ENCODE measurements around the gene UPF1.
A peak's percentile ranks its signal among the peaks of the same experiment; 100 is the strongest.

Gene UPF1

DNA sequence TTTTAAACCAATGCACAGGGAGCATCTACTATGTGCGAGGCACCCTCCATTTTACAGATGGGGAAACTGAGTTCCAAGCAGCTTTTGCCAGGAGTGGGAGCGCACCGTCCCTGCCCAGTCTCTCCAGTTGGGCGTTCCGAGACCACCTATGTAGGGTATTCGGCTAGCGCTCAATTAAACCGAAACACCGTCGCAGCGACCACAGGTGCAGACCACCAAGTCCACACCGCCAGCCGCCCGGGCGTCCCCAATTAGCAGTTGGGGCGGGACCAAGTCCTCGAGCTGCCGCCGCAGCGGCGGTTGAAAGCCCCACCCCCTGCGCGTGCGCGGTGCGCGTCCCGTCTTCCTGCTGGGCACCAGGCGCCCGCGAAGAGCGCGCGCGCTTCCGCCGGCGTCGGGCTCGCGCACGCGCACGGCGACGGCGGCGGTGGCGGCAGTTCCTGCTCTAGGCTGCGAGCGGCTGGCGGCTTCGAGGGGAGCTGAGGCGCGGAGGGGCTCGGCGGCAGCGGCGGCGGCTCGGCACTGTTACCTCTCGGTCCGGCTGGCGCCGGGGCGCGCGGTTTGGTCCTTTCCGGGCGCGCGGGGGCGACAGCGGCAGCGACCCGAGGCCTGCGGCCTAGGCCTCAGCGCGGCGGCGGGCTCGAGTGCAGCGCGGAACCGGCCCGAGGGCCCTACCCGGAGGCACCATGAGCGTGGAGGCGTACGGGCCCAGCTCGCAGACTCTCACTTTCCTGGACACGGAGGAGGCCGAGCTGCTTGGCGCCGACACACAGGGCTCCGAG, at the start of gene UPF1:
Gene UPF1 (plus strand): TSS at position 436 of the 782 bp plus-strand sequence. CDS start 251 bp downstream, at position 687.
- DNase-seq (ENCODE audit: low read depth, low spot score): peak; percentile 17

DNA sequence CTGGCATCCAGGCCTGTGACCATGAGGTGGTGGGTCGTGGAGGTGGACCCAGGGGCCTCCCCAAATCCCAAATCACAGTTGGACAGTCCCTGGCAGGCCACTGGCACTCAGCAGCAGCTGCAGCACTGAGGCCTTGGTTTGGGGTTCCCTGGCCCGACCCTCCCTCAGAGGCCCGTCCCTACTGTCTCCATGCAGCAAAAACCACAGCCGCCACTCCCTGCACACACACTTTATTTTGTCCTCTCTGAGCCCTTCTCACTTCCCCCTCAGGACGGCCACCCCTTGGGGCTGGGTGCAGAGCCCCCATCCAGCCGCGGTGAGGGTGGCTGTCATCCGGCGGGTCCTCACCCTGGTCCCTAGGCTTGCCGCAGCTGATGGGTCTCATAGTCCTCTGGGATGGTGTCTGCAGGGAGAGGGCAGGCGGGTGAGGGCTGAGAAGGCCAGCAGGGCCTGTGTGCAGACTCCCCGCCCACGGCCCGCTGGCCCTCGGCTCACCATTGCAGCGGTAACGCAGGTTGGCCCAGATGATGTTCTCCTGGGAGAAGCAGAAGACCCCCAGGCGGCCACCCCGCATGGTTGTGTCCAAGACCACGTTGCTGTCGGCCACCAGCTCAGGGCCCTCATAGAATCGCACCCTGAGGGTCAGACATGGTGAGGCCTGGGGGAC, 49.1 kb upstream of the UPF1 start:
- no peak for DNase-seq (ENCODE audit: low read depth, low spot score)

DNA sequence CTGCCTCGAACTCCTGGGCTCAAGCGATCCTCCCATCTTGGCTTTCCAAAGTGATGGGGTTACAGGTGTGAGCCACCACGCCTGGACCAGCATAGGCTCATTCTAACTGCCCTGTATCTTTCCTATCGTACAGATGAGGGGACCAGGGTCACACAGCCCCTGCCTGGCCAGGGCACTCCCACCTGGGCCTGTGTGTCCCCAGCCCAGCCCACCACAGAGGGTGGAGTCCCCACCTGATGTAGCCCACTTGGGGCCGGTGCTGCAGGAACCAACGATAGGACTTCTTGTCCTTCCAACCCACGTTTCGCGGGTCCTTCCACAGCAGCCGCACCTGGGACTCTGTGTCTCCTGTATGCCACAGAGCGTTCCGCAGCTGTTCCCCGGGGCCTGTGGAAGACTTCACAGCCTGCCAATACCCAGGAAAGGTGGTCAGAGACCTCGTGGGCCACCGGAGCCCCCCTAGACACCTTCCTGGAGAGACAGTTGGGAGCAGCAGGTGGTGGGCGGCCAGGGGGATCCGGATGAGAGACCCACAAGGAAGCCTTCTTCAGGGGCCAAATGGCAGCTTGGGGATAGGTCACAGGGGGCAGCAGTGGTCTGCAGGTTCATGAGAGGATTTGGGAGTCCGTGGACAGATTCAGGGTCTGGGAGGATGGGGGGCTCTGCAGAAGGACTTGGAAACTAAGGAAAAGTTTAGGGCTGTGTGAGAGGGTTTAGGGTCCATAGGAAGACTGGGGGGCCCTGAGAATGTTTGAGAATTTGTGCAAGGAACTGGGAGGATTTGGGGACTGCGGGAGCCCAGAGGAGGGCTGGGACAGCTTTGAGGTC, 47.6 kb upstream of the UPF1 start:
- DNase-seq (ENCODE audit: low read depth, low spot score): no peak

DNA sequence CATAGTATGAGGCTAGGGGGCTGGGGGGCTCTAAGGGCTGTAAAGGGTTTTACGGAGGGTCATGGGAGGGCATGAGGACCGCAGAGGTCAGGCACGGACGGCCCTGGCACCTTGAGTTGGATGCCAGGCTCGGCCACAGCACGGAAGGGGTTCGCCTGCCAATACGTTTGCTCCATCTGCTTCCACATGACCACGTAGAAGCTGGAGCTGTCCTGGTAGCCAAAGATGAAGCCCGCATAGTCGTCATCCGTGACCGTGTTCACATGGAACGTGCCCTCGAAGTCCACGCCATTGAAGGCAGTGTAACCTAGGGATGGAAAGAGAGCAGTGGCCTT, 47.0 kb upstream of the UPF1 start:
- no peak for DNase-seq (ENCODE audit: low read depth, low spot score)

DNA sequence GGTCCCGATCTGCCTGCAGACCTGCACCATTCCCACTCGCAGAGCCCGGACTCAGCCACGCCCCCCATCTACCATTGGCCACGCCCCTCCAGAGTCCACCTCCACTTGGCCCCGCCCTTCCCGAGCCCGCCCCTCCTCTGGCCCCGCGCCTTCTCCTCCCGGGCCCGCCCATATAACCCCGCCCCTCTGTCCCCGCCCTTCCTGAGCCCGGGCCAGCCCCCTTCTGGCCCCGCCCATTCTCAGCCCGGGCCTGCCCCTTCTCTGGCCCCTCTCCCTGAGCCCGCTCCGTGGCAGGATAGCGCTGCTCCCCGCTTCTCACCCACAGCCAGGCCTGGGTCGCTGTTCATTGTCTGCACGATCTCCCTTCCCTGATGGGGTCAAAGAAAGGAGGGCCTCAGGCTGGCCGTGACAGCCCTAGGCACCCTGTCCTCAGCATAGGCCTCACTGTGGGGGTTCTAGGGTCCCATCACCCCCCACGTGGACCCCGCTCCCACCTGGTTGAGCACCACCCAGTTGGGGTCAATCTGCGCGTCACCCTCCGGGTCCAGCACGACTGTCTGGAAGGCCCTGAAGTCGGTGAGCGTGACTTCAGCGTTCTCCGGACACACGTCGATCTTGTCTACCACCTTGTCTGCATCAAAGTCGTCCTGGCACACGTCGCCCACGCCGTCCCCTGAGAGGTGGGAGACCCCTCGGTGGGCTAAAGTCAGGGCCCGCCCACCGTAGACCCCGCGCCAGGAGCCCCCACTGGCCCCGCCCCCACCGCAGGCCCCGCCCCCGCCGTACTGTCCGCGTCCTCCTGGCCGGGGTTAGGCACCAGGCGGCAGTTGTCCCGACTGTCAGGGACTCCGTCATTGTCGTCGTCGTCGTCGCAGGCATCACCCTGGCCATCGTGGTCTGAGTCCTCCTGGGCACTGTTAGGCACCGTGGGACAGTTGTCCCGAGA, 46.3 kb upstream of the UPF1 start:
- no peak for DNase-seq (ENCODE audit: low read depth, low spot score)

DNA sequence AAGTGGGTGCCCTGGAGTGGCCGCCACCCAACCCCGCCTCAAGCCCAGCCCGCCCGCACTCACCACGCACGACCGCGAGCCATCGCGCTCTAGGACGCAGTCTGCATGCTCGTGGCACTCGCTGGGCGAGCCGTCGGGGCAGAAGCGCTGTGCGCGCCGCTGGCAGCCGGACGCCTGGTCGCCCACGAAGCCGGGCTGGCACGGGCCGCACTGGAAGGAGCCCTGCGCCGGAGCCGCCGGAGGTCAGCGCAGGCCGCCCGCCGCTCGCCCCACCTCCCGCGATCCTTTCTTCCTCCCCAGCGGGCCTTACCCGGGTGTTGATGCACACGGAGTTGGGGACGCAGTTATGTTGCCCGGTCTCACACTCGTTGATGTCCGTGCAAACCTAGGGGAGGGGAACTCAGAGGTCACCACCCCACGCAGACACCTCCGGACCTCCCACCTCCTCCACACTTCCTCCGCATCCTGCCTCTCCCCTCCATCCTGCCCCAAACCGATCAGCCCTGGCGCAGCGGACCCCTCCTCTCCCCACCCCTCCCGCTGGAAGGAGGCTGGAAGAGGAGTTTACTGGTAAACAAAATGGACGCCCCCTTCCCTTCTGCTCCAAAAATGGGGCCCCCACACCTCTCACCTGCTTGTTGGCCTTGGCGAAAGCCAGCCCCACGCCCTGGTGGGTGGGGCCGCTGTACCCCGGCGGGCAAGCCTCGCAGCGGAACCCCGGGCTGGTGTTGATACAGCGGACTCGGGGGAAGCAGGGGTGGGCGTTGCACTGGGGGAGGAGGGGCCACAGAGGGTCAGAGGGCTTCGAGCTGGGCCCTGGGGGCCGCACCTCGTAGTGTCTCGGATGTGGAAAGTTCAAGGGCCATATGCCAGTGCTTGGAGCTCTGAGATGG, 43.0 kb upstream of the UPF1 start:
- DNase-seq (ENCODE audit: low read depth, low spot score): no peak

DNA sequence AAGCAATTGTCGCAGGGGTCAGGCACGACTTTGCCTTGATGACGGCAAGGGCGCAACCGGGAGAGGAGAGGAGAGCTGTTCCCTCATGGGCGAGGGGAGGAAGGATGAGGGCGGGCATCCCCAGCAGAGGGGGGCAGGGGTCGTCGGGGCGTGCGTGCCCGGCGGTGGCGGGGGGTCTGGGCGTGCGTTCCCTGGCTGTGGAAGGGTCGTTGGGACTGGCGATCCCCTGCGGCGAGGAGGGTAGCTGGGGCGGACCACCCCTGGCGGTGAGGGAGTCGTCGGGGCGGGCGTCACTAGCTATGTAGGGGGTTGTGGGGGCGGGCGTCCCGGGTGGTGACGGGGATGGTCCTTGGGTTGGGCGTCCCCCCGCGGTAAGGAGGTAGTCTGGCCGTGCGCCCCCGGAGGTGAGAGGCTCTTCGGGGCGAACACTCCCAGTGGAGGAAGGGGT, 42.3 kb upstream of the UPF1 start:
- DNase-seq (ENCODE audit: low read depth, low spot score): no peak

DNA sequence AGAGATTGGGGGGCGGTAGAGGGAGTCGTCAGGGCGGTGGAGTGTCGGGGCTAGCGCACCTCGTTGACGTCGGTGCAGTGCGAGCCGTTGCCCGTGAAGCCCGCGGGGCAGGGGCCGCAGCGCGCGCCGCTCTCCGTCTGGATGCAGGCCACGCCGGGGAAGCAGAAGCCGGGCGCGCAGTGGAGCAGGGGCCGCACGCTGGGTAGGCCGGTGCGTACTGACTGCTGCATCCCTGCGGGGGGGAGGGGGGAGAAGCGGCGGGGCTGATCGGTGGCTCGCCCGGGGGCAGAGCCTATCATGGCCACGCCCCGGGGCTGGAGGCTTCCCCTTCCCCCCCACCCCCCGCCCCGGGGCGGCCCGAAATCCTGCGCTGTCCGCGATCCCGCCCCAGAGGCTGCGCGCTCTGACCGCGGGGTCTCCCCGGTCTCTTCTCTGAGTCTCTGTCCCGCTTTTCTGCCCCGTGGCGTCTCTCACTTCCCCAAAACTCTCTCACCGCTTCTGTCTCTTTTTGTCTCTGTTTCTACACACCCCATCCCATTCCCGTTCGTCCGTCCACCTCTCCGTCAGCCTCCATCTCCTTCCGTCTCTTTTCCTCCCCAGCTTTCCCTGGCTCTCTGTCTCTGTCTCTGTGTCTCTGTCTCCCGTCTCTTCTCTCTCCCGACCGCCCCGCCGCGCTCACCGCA, 41.7 kb upstream of the UPF1 start:
- DNase-seq (ENCODE audit: low read depth, low spot score): no peak

DNA sequence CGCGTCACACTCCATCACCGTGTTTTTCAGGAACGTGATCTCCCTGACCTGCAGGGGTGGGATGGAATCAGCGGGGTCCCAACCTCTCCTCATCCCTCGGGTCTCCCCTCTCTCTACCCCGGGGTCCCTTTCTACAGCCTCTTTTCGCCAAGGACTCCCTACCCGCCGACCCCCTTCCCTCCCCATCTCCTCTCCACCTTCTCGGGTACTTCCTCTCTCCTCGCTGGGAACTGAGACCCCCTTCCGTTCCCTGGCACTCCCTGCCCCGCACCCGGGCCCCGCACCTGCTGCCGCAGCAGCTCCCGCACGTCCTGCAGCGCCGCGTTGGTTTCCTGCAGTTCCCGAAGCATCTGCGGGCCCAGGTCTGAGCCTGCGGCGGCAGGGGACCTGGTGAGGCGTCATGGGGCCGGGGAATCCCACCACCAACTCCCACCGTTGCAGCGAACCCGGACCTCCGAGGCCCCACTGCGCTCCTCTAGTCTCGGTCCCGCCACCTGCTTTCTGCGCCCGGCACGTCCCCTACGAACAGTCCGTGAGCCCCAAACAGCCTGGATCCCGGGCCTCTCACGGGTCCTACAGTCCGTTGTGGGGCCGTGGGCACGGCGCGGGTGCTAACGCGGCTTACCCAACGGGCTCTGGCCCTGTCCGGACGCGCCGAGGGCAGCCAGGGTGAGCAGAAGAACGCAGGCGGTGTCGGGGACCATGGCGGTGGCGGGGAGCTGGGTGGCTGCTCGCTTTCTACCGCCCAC, 41.0 kb upstream of the UPF1 start, which contains the start of gene COMP:
Gene COMP (minus strand): TSS at position 740 of the 749 bp plus-strand sequence. CDS start 36 bp downstream, at position 704.
- DNase-seq (ENCODE audit: low read depth, low spot score): no peak

DNA sequence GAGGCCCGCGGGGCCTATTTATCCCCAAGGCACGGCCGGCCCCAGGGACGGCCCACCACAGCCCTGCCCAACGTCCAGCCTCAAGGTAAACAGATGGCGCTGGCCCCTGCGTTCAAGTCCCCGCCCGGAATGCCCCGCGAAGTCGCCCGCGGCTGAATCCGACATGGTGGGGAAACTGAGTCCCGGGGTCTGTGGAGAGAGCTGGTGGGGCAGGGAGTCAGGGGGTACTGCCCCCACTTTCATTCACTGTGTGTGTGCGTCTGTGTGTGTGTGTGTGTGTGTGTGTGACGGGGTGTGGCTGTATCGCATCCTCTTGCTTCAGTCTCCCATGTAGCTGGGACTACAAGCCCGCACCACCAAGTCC, 40.5 kb upstream of the UPF1 start:
- no peak for DNase-seq (ENCODE audit: low read depth, low spot score)

DNA sequence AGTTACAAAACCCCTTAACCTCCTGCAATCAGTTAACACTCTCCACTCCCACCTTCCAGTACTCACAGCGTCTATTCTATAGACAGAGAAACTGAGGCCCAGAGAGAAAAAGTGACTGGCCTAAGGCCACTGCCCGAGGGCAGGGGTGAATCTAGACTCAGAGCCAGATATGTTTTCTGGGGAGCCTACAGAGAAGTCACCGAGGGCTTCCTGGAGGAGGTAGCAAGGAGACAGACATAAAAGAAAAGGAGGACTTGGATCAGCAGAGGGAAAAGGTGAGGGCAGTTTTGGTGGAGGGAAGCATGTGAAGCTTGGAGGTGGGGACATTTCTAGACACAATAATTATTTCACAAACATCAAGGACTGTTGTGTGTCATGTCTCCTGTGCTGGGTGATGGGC, 39.1 kb upstream of the UPF1 start:
- no peak for DNase-seq (ENCODE audit: low read depth, low spot score)

DNA sequence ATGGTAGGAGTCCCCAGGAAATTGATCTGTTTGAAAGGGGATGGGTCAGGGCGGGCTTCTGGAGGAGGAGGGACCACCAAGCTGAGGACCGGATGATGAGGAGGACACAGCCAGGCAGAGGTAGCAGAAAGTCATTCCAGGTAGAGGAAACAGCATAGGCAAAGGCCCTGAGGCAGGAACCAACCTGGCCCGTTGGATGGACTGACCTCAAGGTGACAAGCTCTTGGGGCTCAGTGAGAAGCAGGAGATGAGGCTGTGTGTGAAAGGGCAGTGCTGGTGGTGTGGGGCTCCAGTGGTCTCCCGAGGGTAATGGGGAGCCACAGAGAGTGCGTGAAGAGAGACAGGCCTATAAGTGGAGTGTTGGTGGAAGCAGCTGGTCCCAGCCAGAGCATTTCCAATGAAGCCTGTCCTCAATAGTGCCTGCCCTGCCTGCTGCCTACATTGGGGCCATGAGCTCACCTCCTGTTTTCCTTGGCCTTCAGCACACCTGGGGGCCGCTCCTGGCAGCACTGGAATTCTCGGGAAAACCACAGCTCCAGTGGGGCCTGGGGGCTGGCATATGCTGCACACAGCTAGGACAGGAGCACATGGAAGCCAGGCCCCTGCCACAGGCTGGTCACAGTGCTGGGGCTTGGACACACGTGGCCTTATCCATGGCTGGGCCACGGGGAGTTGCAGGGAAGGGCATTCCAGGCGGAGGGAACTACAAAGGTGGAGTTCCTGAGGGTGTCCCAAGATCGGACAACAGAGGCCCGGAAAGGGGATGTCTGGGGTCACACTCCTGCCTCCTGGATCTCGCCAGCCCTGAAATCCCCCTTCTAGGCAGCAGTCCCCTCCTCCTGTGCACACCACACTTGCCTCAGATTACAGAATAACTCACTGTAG, 38.4 kb upstream of the UPF1 start:
- DNase-seq (ENCODE audit: low read depth, low spot score): no peak

DNA sequence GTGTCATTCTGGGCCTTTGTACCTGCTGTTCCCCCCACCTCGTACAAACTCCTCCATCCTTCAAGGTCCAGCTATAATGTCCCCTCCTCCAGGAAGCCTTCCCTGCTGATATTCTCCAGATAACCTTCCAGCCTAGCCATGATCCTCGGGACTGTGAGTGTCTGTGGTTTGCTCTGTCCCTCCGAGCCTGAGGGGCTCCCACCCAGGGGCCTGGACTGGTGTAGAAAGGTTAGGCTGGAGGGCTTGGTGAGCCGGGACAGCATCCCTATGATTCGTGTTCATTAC, 37.8 kb upstream of the UPF1 start:
- DNase-seq (ENCODE audit: low read depth, low spot score): no peak

DNA sequence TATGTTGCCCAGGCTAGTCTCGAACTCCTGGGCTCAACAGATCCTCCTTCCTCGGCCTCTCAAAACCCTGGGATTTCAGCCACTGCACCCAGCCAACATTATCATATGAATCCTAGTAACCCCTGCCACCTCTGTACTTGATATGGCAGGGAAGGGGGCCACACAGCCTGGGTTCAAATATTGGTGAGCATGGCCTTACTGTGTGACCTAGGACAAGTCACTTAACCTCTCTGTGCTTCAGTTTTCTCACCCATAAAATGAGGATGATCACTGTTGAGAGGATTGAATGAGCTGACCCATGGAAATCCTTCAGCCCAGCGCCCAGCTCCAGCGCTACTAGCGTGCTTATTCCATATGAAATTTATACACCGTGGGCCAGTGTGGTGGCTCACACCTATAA, 37.1 kb upstream of the UPF1 start:
- DNase-seq (ENCODE audit: low read depth, low spot score): no peak

DNA sequence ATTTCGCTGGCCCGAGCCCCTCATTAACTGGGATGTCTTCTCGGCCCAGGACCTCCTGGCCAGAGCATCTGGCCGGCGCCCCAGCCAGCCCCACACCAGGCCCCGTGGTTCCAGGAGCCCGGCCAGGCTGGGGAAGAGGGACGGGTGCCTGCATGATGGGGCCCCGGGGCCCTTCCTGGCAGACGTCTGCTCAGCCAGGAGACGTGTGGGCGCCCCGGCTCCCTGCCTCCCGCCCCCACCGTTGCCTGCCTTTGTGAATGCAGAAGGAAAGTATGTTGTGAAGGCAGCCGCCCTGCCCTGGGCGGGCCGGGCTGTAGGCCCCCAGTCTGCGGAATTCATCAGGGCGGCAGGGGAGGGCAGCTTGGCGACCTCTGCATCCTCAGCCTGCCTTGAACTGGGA, 36.2 kb upstream of the UPF1 start:
- no peak for DNase-seq (ENCODE audit: low read depth, low spot score)

DNA sequence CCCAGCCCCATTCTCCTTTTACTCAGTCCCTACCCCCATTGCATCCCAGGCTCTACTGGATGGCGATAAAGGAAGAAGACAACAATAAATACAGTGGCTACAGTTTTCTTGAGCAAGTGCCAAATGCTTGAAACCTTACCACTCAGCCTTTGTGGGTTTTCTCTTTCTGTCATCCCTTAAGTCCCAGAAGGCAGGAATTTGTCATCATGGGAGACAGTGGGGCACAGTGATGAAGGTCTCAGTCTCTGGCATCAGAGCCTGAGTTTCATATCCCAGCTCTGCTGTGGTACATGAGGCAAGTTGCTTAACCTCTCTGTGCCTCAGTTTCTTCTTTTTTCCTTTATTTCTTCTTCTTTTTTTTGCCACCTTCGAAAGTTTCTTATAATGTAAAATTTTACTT, 35.5 kb upstream of the UPF1 start:
- no peak for DNase-seq (ENCODE audit: low read depth, low spot score)

DNA sequence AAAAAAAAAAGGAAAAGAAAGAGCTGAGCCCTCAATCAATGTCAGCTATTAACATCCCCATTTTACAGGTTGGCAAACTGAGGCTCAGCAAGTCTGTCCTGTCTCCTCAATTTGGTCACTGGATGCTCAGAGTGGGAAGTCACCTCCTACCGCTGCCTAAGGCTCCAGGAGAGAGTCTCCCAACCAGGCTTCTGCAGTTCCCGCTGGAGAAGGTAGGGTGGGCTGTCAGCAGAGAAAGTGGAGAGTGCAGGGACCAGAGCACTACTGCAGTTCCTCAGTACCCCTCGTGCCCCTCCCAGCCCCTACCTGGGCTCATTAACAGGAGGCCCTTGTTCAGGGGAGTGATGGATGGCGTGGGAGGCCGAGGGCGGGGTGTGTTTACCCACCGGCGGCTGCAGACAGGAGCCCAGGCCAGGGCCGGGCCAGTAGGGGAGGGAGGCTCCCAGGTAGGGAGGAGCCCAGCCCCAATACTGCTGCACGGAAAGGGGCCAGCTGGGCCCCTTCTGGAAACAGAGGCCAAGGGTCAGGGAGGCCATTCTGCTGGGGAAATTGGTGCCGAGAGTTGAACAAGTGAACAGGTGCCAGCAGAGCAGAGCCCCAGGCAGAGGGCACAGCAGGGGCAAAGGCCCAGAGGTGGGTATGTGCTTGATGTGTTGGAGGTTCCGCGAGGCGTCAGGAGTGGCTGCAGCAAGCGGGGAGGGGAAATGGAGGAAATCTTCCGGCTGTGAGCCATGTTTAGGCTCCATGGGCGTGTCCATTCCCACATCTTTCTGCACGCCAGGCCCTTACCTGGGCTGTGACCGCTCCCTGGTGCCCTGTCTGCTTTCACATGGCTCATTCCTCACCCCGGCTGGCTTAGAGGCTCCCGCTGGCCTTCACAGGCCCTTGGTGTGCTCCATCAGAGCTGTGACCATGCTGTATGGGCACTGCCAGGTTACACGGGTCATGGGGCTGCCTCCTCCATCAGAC, 33.1 kb upstream of the UPF1 start:
- no peak for DNase-seq (ENCODE audit: low read depth, low spot score)
